GM18505 (cell line): ENCODE data around the gene TOR4A.

Source experiments
- ATAC-seq: cut with Tn5 transposase; IDR thresholded peaks from one replicate; pipeline ENCODE4 v1.9.1; 2021; ENCODE audit not compliant: unreplicated experiment
- POLR2A ChIP-seq: IDR thresholded peaks from 4 replicates; pipeline ENCODE4 v1.6.1; 2011; ENCODE audit warnings: borderline replicate concordance; ENCODE audit not compliant: insufficient read depth, insufficient read length; ENCODE audit errors: extremely low read depth

TOR4A gene

GRCh38 chr9:137243626-137244485, 33.7 kb upstream of the TOR4A start:
- TF ChIP-seq POLR2A = peak; percentile 40
- ATAC-seq = no peak

DNA sequence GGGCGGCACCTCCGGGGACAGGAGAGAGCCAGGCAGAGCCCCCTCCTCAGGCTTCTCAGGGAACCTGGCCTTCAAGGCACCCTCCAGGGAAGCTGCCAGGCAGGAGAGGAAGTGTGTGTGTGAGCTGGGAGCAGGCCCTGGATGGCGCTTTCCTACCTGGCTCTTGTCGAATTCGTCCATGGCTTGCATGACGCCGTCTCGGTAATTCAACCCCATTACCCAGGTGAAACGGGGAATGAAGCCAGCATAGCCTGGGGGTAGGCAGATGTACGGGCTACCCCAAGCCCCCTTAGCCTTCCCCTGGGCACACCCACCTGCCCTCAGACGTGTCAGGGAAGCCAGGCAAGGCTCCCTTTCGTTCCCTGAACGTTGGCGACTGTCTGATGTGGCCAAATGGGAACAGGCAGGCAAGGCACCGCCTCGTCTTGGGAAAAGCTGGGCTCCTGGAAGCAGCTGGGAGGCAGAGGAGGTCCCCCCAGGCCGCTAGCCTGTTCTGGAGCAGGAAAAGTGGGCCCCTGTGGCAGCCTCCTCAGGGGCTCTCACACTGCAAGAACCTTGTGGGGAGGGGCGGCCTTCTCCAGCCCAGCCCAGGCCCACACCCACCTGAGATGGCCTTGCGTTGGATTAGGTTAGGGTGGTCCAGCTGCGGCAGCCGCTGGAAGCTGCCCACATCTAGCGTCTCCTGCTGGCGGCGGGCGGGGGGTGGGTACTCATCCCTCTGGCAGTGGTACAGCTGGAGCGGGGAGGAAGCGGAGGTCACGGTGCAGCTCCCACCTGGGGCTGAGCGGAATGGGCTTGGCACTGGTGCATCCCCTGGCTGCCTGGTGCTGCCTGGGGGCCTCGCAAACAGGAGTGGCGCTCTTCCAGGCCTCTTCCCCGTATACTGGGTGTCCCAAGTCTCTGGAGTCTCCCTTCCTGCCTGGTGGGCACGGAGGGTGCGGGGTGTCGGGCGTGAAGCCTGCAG, 32.8 kb upstream of the TOR4A start:
- TF ChIP-seq POLR2A = no peak
- ATAC-seq = no peak

- no peak for ATAC-seq
- TF ChIP-seq POLR2A = no peak
These were observed 31.8 kb upstream of the TOR4A start for GRCh38 chr9:137245450-137246421.

- no peak for ATAC-seq
- no peak for TF ChIP-seq POLR2A
These were observed 30.2 kb upstream of the TOR4A start for GRCh38 chr9:137247135-137247915.

GRCh38 chr9:137247916-137248175, 29.7 kb upstream of the TOR4A start:
- TF ChIP-seq POLR2A = no peak
- ATAC-seq = no peak

- no peak for ATAC-seq
- no peak for TF ChIP-seq POLR2A
These were observed 27.0 kb upstream of the TOR4A start for GRCh38 chr9:137250329-137251193.

DNA sequence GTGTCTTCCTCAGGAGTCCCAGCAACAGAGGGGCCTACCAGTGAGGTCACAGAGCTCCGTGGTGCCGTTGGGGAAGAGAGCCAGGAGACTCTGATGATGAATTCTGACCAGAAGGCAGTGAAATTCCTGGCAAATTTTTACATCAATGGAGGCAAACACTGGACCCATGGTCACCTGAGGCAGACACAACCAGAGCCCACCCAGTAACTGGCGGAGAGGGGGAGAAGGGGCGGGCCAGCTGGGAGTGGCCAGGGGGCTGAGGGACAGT, 26.4 kb upstream of the TOR4A start, which contains the start of gene STPG3:
TSS of gene STPG3 (plus strand) at position 93 of the 268 bp plus-strand sequence. CDS start at position 94, 1 bp downstream.
- ATAC-seq = no peak
- TF ChIP-seq POLR2A = no peak

GRCh38 chr9:137251490-137252268, 25.8 kb upstream of the TOR4A start:
- no peak for TF ChIP-seq POLR2A

DNA sequence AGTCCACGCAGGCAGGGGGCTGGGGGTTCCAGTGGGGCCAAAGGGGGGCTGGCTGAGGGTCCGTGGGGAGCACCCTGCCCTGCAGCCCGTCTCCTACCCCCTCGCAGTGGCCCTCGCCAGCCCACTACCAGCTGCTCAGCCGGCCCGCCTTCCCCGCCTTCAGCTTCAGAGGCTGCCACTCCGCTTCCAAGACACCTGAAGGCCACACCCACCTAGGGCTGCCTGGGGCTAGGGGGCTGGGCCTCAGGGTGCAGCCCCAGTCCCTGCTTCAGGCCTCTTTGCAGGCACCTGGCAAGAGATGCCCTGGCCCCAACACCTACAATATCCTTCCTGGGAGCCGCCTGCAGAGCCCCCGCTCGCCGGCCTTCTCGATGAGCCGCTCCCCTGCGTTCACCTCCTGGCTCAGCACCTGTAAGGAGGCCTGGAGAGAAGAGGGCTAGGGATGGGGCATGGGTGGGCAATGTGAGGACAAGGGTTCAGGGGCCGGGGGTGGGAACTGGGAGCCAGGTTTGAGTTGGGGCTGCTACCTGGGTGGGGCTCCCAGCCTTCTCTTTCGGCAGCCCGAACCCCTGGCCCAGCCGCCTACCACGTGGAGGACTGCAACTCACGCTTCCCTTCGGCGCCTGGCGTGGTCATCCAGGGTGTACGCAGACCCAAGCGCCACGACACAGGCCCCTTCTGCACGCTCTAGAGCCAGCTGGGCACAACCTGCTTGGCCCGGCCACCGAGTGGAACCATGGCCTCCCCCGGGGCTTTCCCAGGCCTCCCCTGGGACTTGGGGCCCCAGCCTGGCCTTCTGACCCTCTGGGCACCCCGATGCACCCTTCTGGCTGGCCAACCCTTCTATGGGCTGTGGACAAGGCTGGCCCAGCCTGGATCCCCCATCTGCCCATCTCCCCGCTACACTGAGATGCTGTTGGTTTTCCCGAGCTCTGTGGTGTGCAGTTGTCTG, 24.7 kb upstream of the TOR4A start:
- no peak for ATAC-seq
- TF ChIP-seq POLR2A = no peak

More at GRCh38 chr9:137251490-137252268, 25.8 kb upstream of the TOR4A start:
- ATAC-seq = no peak
